Fibroblast of skin of back (primary cell): ENCODE results near the gene DOCK8.
"Not testable (repeated sequence)": the region's sequence is repeated elsewhere in the genome, so short reads cannot be mapped to it uniquely, and the experiment has no call there.

Experiments
- DNase-seq: peaks from one replicate; pipeline ENCODE4 v3.0.0-alpha.2; 2013

DOCK8 gene

DNA sequence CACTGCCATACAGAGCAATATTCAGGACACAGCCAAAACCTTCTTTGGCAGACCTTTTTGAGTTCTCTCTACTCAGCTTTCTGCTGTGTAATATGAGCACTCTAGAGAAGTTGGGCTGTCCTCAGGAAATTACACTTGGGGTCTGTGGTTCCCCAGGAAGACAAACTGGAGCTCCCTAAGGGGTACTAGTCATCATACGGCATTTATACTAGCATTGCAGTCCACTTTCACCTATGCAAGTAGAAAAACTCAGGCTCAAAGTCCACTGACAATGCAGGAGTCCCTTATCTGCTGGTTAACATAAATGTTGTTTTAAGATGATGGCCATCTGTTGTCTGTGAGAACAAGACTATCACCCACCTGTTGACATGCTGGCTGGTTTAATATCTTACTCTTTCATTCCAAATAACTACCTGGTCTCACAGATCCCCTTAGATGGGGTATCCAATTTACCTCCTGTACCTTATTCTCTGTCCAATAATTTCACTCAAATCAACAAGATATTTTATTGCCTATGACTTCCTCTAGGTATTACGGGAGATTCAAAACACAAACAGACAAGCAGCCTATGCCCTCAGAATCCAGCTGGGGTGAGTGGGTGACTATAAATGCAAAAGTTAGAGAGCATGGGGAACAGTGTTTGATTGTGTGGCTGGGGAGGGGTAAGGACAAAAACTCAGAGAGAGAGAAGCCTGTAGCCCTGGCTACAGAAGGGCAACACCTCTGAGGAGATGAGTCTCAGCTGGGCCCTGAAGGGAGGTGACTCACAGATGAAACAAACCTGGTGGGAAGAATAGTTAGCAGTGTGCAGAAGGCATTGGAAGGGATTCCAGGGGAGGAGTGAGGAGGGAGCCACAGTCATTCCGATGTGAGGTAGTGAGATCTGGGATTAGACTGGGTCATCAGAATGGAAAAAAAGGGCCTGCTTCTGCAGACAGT, 10.2 kb downstream of the DOCK8 start:
- no peak for DNase-seq

DNA sequence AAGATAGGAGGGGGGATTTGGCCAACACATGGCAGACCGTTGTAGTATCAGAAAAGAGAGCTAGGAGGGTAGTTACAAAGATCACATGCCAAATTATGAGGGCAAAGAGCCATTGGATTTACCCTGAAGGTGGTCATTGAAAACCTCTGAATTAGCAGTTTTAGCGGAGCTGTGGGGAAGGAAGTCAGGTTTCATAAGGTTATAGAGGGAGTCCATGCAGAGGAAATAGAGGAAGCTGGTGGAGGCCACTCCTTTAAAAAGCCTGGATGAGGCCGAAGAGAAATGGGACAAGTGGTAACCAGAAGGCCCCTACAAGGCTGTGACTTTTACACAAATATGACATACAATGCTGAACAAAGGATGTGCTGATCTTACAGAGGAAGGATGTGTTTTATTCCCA, 13.2 kb downstream of the DOCK8 start:
- no peak for DNase-seq

- no peak for DNase-seq
Measured at GRCh38 chr9:228929-229695, 14.4 kb downstream of the DOCK8 start.

- not testable (repeated sequence) for DNase-seq
Measured at GRCh38 chr9:231625-232024, 17.0 kb downstream of the DOCK8 start.

DNA sequence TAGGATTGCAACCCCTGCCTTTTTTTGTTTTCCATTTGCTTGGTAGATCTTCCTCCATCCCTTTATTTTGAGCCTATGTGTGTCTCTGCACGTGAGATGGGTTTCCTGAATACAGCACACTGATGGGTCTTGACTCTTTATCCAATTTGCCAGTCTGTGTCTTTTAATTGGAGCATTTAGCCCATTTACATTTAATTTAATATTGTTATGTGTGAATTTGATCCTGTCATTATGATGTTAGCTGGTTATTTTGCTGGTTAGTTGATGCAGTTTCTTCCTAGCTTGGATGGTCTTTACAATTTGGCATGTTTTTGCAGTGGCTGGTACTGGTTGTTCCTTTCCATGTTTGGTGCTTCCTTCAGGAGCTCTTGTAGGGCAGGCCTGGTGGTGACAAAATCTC, 19.0 kb downstream of the DOCK8 start:
- not testable (repeated sequence) for DNase-seq

- no peak for DNase-seq
Measured at GRCh38 chr9:237141-237857, 22.6 kb downstream of the DOCK8 start.

- DNase-seq: no peak
Measured at GRCh38 chr9:237858-238345, 23.2 kb downstream of the DOCK8 start.

GRCh38 chr9:242461-243080, 27.9 kb downstream of the DOCK8 start:
- DNase-seq: no peak

- DNase-seq: no peak
Measured at GRCh38 chr9:248278-248961, 33.8 kb downstream of the DOCK8 start.

- no peak for DNase-seq
Measured at GRCh38 chr9:249025-249424, 34.4 kb downstream of the DOCK8 start.

- no peak for DNase-seq
Measured at GRCh38 chr9:250039-250438, 35.4 kb downstream of the DOCK8 start.

- DNase-seq: no peak
Measured at GRCh38 chr9:250625-251024, 36.0 kb downstream of the DOCK8 start.

- DNase-seq: no peak
Measured at GRCh38 chr9:251398-251797, 36.7 kb downstream of the DOCK8 start.

GRCh38 chr9:253539-253938, 38.9 kb downstream of the DOCK8 start:
- DNase-seq: no peak

- DNase-seq: no peak
Measured at GRCh38 chr9:254516-254915, 39.9 kb downstream of the DOCK8 start.

DNA sequence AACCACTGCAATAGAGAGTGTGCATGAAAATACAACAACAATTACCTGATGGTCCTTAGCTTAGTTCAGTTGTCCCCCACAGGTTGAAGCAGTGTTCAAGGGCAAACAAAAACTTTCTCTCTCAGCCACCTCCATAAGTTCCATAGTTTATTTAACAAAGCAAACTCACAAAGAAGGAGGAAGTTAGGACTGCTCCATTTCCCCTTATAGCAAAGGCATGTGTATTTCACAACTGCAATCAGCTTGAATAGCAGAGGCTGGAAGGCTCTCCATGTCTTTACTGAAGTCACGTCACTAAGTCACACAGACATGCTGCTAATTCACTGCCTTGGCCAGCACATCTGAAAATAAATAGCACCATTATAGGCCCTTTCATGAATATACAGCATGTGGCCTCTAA, 43.3 kb downstream of the DOCK8 start:
- no peak for DNase-seq

GRCh38 chr9:259405-260404, 45.0 kb downstream of the DOCK8 start:
- no peak for DNase-seq

DNA sequence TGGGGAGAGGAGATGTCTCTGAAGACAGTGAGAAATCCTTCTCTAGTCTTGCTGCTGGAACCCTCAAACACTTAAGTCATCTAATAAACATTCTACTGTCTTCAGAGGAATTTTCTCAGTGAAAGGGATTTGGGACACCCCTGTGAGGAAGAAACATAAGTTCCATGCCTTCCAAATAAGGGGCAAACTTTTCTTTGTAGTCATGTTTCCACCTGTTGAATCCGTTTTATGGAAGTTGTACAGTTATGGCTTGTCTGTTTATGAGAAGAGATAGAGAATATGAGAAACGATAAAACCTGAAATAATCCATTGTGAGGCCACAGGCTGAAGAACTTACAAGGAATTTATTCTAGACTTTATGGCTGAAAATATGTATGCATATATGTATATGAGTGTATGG, 49.6 kb downstream of the DOCK8 start:
- DNase-seq: no peak

DNA sequence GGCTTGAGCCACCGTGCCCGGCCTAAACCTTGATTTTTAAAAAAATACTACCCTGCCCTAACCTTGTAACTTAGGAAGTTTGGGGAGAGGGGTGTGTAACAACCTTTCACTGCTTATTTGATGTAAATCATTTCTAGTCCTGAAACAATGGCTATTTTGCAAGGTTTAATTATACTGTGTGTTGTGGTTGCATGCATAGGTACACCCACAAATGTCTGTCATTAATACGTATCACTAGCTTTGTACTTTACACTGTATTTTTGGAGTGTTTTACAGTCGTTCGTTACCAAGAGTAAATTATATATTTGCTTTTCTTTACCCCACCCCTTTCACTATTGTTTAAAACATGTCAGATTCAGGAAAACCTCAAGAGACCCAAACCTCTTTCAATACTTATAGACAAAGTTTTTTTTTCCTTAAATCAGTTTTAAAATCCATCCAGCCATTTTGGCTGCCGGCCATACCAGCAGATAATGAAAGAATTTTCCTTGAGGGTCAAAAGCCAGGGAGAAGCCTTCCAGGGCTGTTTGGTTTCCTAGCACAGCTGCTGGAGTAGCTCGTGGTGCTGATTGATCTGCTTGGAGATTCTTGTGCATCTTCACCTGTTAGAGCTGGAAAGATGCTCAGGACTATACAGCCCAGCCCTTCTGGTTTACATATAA, 50.7 kb downstream of the DOCK8 start:
- no peak for DNase-seq

GRCh38 chr9:266228-266627, 51.6 kb downstream of the DOCK8 start:
- no peak for DNase-seq
